Stimulated activated CD4-positive, alpha-beta T cell treated with anti-CD3 and anti-CD28 coated beads, TNF-alpha, amount 100 ng/mL, for 24 hours (primary cell): Measurements from ENCODE around the gene SMAD6.

ENCODE experiments used
- DNase-seq, 3 experiments: peaks; one replicate each; pipeline ENCODE4 v3.0.0-alpha.2; 2020; ENCODE audit warnings: low read depth in 3 of 3

Gene SMAD6

DNA sequence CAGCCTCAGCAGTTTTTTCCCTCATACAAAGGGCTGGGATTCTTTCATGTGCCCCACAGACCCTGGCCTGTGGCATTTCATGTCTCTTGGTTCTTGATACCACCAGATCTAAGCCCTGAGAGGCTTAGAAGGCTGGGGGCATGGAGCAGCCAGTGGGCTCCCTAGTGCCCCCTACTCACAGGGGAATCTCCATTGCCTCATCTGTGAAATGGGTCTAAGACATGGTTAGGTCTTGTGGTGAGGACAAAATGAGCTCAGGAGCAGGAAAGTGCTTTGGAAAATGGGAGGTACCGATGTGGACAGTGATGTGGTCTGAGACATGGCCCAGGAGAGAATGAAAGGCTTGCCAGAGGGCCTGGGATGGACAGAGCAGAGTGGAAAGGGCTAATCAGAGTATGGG, 94.3 kb downstream of the SMAD6 start:
- no peak for DNase-seq

DNA sequence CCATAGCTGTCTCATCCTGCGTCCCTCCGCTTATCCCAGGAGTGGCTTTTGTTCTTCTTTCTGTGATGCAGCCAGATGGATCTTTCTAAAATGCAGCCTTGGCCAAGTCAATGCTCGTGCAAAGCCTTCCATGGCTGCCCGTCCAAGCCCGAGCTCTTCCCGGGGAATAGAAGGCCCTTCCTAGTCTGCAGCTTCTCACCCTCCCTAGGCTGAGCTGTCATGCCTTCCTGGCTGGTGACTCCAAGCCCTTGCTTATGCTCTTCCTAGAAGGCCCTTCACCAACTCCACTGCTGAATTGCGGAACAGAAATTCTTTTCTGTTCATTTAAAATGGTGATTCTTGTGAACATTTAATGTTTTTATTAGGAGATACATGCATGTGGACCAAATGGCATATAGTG, 95.9 kb downstream of the SMAD6 start:
- DNase-seq: no peak

DNA sequence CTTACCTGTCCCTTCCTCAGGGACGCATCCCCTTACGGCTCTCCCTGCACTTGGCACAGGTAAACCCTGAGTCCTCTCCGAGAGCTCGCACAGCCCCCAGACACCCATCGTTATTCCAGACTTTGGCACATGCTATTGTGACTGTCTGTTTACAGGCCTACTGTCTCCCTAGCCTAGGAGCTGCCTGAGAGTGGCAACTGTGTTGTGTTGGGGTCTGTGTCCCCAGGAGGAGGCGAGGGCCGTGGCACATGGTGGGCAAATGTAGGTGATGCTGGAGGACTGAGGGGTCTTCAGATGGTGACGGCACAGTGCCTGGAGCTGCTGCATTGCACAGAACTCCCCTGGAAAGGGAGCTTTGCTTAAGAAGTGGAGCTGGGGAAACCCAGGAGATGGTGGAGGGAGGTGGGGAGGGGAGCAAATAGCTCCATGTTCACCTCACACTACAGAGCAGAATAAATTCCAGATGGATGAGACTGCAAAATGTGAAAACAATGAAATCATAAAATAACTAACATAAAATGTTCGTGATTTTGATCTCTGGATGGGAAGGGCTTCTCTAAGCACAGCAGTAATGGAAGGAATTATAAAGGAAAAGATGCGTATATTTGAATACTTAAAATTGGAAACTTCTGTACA, 96.5 kb downstream of the SMAD6 start:
- DNase-seq: no peak

- DNase-seq: no peak
These were observed 97.2 kb downstream of the SMAD6 start for GRCh38 chr15:66799242-66799641.

- DNase-seq: no peak
These were observed 98.7 kb downstream of the SMAD6 start for GRCh38 chr15:66800584-66801235.

DNA sequence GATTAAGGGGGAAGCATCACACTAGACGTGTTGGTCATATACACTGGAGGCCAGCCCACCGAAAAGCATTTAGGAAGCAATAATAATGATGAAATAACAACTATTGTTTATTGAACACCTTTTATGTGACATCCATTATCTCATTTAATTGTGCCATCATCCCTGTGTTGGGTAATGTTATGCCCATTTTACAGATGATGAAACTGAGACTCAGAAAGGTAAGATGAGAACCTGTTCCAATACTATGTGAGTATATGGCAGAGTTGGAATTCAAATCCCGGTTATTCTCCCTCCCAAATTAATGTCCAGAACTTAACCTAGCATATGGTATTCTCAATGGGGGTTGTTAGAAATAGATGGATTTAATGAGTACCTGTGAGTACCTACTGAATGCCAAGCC, 99.2 kb downstream of the SMAD6 start:
- no peak for DNase-seq

- no peak for DNase-seq
These were observed 100.3 kb downstream of the SMAD6 start for GRCh38 chr15:66802025-66803001.

- no peak for DNase-seq
These were observed 101.2 kb downstream of the SMAD6 start for GRCh38 chr15:66803182-66803729.

GRCh38 chr15:66803749-66804148, 101.7 kb downstream of the SMAD6 start:
- no peak for DNase-seq

DNA sequence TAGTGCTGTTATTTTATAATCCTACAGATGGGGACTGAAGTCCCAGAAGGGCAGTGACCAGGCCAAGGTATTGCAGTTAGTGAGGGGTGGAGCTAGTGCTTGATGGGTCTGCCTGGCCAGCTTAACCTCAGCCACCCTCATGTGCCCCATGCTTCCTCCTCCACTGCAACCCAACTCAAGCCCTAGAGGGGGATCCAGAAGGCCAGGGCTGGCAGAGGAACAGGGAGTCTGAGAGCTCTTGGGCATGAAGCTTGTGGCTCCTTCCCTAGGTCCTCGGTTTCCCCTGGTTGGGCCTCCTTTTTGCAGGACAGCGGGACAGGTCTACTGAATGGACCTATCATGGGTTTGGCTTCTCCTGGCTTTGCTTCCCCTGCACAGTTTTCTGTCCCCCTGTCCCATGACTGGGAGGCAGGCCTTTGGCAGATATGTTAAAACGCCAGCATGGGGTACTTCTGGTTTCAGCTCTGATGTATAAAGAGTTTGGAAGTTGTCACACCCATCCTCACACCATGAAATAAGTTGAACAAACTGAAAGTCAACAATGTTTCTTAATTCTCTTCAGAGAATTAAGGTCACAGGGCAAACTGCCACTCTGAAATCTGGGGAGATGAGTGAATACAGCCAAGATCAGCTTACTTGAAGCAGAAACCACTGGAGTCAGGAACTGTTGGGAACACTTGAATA, 103.3 kb downstream of the SMAD6 start:
- DNase-seq: no peak

- DNase-seq: no peak
These were observed 106.3 kb downstream of the SMAD6 start for GRCh38 chr15:66808181-66808824.

GRCh38 chr15:66809664-66810063, 107.6 kb downstream of the SMAD6 start:
- no peak for DNase-seq

- no peak for DNase-seq
These were observed 113.3 kb downstream of the SMAD6 start for GRCh38 chr15:66815318-66815717.

- DNase-seq: no peak
These were observed 114.2 kb downstream of the SMAD6 start for GRCh38 chr15:66816201-66816600.

- DNase-seq: no peak
These were observed 117.0 kb downstream of the SMAD6 start for GRCh38 chr15:66819084-66819483.

GRCh38 chr15:66820481-66821176, 118.6 kb downstream of the SMAD6 start:
- DNase-seq: no peak

DNA sequence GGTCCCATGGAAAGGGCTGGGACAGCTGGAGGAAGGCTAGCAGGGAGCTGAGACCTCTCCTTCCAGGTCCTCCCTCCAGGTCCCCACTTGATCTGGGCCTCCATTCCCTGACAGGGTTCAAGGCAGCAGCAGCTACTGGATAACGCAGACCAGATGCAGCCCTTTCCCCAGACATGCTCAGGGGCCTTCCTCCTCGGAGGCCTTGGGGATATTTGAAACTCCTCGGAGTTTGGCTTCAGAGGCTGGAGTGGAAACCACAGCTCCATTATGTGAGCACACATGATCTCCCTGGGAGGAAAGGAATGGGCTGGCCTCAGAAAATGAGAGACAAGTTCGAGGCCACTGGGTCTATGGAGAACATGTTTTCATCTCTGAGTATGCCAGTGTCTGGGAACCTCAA, 119.3 kb downstream of the SMAD6 start:
- no peak for DNase-seq

- no peak for DNase-seq
These were observed 120.1 kb downstream of the SMAD6 start for GRCh38 chr15:66822114-66822513.

DNA sequence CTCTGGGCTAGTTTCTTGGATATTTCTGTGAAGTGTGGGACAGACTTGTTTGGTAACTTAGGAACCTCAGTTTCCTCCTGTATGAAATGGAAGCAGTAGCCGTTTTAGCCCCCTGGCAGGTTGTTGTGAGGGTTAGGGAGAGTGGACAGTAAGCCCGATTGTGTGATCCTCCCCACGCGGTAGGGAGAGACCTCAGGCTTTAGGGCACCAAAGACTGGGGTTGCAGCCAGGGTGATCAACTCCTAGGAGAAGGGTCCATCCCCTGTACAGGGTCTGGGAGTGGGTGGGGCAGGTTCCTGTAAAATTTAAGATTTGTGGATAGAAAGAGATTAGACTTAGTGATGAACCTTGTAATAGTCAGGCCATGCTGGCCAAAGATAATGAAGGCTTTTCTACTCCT, 120.5 kb downstream of the SMAD6 start:
- no peak for DNase-seq

- DNase-seq: no peak
These were observed 121.6 kb downstream of the SMAD6 start for GRCh38 chr15:66823601-66824000.

DNA sequence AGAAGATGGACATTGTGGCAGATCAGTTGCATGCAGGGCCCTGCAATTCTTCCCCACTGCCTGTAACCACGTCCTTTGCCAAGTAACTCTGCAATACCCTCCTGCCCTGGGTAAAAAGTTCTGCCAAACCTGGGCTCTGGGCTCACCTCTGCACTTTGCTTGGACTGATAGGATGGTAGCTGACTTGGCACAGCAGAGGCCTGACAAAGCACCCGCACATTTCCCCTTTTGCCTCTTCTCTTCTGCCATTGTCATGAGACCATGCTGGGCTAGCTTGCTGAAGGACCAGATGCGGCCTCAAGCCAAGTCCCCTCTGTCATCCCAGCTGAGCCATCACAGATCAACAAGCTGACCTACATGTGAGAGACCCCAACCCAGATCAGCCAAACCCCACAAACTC, 122.4 kb downstream of the SMAD6 start:
- DNase-seq: no peak
